Loucy (cell line): ENCODE results near the gene MCC.

ENCODE experiments used
- EZH2phosphoT487 ChIP-seq: fragments of 200-600 bp; IDR thresholded peaks from 2 replicates; pipeline ENCODE4 v1.6.1; 2018; ENCODE audit warnings: antibody characterized with exemption, mild to moderate bottlenecking, moderate library complexity, borderline replicate concordance
- TF ChIP-seq, protein P1 (sequence below): fragments of 200-600 bp; sonication (generic); conservative IDR thresholded peaks from 2 replicates; pipeline ENCODE4 v1.5.1; 2014; ENCODE audit warnings: mild to moderate bottlenecking, antibody characterized with exemption, low read length

DNA sequence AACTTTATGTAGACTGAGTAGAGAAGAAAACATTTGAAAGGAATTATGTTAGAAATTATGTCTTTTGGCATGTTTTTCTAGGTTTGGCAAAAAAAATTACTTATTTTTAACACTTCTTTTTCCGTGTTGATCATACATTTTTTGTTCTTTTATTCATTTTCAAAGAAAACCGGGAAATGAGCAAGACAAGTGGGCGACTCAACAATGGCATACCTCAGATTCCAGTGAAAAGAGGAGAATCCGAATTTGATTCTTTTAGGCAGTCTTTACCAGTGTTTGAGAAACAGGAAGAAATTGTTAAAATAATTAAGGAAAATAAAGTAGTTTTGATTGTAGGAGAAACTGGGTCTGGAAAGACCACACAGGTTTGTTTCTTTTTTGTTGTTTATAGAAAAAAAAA is 38.2 kb upstream of the MCC start:
- TF ChIP-seq, protein P1, sequence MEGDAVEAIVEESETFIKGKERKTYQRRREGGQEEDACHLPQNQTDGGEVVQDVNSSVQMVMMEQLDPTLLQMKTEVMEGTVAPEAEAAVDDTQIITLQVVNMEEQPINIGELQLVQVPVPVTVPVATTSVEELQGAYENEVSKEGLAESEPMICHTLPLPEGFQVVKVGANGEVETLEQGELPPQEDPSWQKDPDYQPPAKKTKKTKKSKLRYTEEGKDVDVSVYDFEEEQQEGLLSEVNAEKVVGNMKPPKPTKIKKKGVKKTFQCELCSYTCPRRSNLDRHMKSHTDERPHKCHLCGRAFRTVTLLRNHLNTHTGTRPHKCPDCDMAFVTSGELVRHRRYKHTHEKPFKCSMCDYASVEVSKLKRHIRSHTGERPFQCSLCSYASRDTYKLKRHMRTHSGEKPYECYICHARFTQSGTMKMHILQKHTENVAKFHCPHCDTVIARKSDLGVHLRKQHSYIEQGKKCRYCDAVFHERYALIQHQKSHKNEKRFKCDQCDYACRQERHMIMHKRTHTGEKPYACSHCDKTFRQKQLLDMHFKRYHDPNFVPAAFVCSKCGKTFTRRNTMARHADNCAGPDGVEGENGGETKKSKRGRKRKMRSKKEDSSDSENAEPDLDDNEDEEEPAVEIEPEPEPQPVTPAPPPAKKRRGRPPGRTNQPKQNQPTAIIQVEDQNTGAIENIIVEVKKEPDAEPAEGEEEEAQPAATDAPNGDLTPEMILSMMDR: no peak
- TF ChIP-seq EZH2phosphoT487: no peak
